T-helper 17 cell (primary cell): ENCODE data around the gene LPAR2. TPM values are rescaled to one million over a fixed set of nuclear protein-coding genes. Genes with fewer than 3 reads are reported as not detected.

Experiments used
- ATAC-seq: fragments of 150-1000 bp; cut with Tn5 transposase; 2 replicates; pipeline ENCODE4 v1.10.0; 2021; ENCODE audit warnings: mild to moderate bottlenecking, moderate library complexity
- DNase-seq, 3 donors: peaks; one replicate each; pipeline versions ENCODE4 v3.0.0 to v3.0.0-alpha.2; 2020 to 2021
- H3K9me3 ChIP-seq: one replicate; pipeline ENCODE4 v1.7.0; 2013; ENCODE audit warnings: low read length, mild to moderate bottlenecking; ENCODE audit not compliant: control insufficient read depth, poor library complexity, severe bottlenecking
- H3K27ac Mint-ChIP-seq: one replicate; pipeline ENCODE4 v1.8.0; 2022; ENCODE audit warnings: mild to moderate bottlenecking, moderate library complexity, mixed read lengths
- H3K27me3 Mint-ChIP-seq: one replicate; pipeline ENCODE4 v1.8.0; 2022; ENCODE audit warnings: mixed read lengths
- H3K36me3 Mint-ChIP-seq: one replicate; pipeline ENCODE4 v1.8.0; 2022; ENCODE audit warnings: low read depth, mixed read lengths
- H3K4me1 Mint-ChIP-seq: one replicate; pipeline ENCODE4 v1.8.0; 2022; ENCODE audit warnings: mild to moderate bottlenecking, mixed read lengths
- H3K4me3 Mint-ChIP-seq: one replicate; pipeline ENCODE4 v1.8.0; 2022; ENCODE audit warnings: mild to moderate bottlenecking, moderate library complexity, mixed read lengths
- total RNA-seq, 4 donors: library from RNA in 2 of 4; stranded (reverse) in 2 of 4; gene quantifications; one replicate each; pipeline ENCODE4 v1.2.3 and lab custom pipeline; 2022 to 2026

LPAR2 gene
- total RNA-seq, 2 donors from 2014 or later, result 66.5 to 67.2 TPM

- H3K9me3 ChIP-seq, result no peaks in the 10 kb centered on the region
- H3K4me1 Mint-ChIP-seq, result peaks cover 5% of the 10 kb centered on the region
- H3K27me3 Mint-ChIP-seq, result no peaks in the 10 kb centered on the region
- ATAC-seq (no peak), DNase-seq (no peak)
- peaks cover 14% of the 10 kb centered on the region for H3K36me3 Mint-ChIP-seq
- no peak overlapping the region for H3K27ac Mint-ChIP-seq
- H3K4me3 Mint-ChIP-seq, result peak overlapping the region; percentile 49
These were observed 21.1 kb upstream of the LPAR2 start for GRCh38 chr19:19649155-19649554.

DNA sequence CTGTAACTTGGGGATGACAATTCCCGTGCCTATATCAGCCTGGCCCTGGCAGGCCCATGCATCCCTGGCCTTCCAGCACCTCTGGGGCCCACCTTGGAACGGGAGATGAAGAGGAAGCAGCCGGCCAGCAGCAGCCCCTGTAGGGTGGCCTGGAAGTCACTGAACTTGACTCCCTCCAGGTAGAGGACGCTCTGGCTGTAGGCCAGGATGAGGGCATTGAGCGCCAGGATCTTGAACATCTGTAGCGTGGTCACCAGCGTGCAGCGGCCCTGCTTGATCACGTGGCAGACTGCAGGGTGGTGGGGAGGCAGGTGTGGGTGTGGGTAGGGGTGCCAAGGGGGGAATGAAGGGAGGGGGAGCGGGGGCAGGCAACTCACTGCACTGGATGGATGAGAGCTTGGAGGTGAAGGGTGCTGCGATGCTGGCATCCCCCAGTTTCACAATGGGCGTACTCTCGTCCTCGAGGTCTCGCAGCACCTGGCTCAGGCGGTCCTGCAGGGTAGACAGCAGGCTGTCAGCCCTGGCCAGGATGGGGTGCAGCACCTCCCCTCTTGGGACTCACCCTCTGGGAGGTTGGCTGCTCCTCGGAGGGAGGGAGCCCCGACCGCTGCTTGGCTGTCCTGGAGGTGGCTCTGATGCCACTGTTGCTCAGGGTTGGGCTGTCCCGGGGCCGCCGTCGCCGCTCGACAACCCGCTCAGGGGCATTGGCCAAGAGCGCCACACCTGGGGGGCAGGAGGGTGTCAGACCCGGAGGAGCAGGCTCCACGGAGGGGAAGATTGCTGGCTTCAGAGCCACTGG lies 19.2 kb upstream of the LPAR2 start:
- Mint-ChIP-seq H3K36me3 (peaks cover 8% of the 10 kb centered on the region), H3K27ac (peak overlapping the region; percentile 24), H3K27me3 (no peaks in the 10 kb centered on the region), H3K4me1 (peaks cover 11% of the 10 kb centered on the region), H3K4me3 (no peak overlapping the region)
- no peaks in the 10 kb centered on the region for H3K9me3 ChIP-seq
- no peak for DNase-seq
- ATAC-seq, result no peak

DNA sequence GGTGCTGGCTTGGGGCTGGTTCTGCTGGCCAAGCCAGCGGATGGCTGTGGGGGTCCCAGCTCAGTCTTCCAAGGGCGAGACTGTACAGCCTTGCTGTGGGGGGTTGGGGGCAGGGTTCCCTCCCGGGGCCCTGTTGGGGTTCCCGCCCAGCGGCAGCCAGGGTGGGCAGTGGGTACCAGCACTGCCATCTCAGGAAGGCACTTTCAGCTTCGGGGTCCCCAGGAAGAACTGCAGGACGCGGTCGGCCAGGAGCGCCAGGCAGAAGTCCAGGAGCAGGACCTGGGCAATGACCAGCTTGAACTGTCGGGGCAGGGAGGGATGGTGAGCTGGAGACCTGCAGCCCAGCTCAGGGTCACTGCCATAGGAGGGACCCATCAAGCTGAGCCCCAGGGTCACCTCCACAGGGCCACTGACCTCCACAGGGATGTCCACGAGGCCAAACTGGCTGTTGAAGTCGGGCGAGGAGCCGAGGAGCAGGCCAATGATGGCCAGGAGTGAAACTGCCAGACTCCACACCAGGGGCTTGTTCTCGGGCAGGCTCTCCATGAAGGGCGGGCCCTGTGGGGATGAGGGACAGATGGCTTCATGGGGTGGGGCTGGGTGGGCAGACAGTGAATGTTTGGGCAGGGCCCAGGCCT lies 17.3 kb upstream of the LPAR2 start:
- Mint-ChIP-seq H3K4me1 (peaks cover 15% of the 10 kb centered on the region), H3K36me3 (peaks cover 8% of the 10 kb centered on the region), H3K27ac (no peak overlapping the region), H3K4me3 (no peak overlapping the region), H3K27me3 (no peaks in the 10 kb centered on the region)
- H3K9me3 ChIP-seq, result no peaks in the 10 kb centered on the region
- DNase-seq (no peak), ATAC-seq (no peak)

GRCh38 chr19:19644054-19644388 lies 16.0 kb upstream of the LPAR2 start:
- Mint-ChIP-seq H3K27ac (peak overlapping the region; percentile 95), H3K4me3 (peak overlapping the region; percentile 99), H3K4me1 (peaks cover 15% of the 10 kb centered on the region), H3K27me3 (no peaks in the 10 kb centered on the region), H3K36me3 (peaks cover 11% of the 10 kb centered on the region)
- DNase-seq (no peak), ATAC-seq (no peak)
- no peaks in the 10 kb centered on the region for H3K9me3 ChIP-seq

- Mint-ChIP-seq H3K36me3 (peaks cover 12% of the 10 kb centered on the region), H3K27me3 (no peaks in the 10 kb centered on the region), H3K4me1 (peaks cover 15% of the 10 kb centered on the region), H3K4me3 (peak within 1 kb of the TSS; percentile 99), H3K27ac (peak within 1 kb of the TSS; percentile 95)
- DNase-seq (peak; percentile 82 to 87 (median 86)), ATAC-seq (peak; percentile 95)
- H3K9me3 ChIP-seq, result no peaks in the 10 kb centered on the region
These were observed 15.4 kb upstream of the LPAR2 start, which contains the start of gene GMIP for GRCh38 chr19:19643158-19644053. TSS of gene GMIP (minus strand) at chr19:19643657. CDS start at chr19:19643529, 128 bp downstream.

DNA sequence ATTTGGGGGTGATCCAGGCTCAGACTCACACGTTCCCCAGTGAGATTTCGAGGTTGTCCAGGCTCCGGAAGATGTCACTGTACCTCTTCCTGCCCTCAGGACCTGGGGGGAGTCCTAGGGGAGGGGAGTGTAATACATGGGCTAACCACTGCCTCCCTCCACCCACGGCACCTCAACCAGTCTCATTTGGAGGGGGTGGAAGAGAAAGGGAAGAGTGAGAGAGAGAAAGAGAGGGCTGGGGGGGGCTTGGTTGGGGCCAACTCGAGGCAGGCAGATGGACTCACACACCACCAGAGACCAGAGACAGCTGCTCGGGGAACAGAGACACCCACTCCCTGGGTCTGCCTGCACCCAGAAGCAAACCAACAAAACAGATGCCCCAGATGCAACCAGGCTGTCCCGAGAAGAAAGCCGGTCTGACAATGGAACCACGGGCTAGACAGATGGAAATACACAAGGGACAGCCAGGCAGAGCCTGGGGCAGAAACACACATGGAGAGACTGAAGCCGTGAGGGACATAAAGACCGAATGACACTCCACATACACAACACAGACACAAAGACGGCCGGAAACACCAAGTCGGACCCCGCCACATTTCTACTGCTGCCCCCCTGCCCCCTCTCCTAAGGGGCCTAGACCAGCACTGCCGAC lies 14.6 kb upstream of the LPAR2 start:
- no peaks in the 10 kb centered on the region for H3K27me3 Mint-ChIP-seq
- peaks cover 15% of the 10 kb centered on the region for H3K36me3 Mint-ChIP-seq

DNA sequence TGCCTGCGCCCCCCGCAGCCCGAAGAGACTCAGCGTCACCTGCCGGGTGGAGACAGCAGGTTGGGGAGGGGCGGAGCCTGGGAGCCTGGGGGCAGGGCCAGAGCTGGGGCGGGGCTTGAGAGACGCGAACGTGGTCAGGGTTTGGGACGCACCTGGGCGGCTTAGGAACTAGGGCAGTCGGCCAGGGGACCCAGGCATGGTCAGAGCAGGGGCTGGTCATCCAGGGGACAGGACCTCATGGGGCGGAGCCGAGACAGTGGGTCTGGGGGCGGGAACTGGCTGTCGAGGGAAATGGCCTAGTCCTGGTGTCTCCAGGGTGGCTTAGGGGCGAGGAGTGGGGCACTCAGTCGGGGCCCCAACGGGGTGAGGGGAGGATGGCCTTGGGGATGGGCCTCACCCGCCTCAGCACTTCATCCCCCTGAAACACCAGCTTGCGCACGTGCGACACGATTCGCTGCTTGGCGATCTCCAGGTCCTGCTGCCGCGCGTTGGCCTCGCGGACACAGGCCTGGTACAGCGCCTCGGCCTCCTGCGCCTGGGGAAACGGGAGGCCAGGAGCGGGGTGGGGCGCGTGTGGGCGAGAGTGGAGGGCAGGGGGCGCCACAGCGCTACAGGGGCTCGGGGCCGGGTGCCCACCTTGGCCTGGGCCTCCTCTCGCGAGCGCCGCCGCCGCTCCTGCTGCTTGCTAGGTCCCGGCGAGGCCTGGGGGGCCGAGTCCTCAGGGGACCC lies 9.7 kb upstream of the LPAR2 start:
- ATAC-seq, result no peak
- no peak overlapping the region for H3K4me3 Mint-ChIP-seq
- H3K9me3 ChIP-seq, result no peaks in the 10 kb centered on the region
- no peak for DNase-seq
- peaks cover 28% of the 10 kb centered on the region for H3K4me1 Mint-ChIP-seq
- no peak overlapping the region for H3K27ac Mint-ChIP-seq
- H3K36me3 Mint-ChIP-seq, result peaks cover 15% of the 10 kb centered on the region
- no peaks in the 10 kb centered on the region for H3K27me3 Mint-ChIP-seq

More for the DNA sequence above, 14.6 kb upstream of the LPAR2 start:
- H3K4me3 Mint-ChIP-seq, result peak overlapping the region; percentile 99
- no peak for DNase-seq
- H3K27ac Mint-ChIP-seq, result peak overlapping the region; percentile 95
- H3K9me3 ChIP-seq, result no peaks in the 10 kb centered on the region
- peaks cover 17% of the 10 kb centered on the region for H3K4me1 Mint-ChIP-seq
- ATAC-seq, result peak; percentile 9

DNA sequence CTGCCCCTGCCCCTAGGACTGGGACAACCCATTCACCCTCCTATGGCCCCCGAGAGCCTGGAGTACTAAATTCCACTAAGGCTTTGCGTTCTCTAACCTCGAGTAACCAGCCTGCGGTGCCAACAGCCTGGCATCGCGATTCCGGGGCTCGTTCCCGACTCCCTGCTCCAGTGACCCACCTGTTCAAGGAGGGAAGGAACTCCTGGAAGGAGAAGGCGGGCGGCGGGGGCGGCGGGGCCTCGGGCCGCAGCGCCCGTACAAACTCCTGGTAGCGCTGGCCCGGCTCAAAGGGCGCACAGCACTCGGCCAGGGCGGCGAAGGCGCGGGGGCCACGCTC lies 9.1 kb upstream of the LPAR2 start:
- no peaks in the 10 kb centered on the region for H3K9me3 ChIP-seq
- Mint-ChIP-seq H3K4me1 (peaks cover 23% of the 10 kb centered on the region), H3K27ac (no peak overlapping the region), H3K4me3 (no peak overlapping the region), H3K27me3 (no peaks in the 10 kb centered on the region), H3K36me3 (peaks cover 15% of the 10 kb centered on the region)
- ATAC-seq, result no peak
- DNase-seq, result no peak

DNA sequence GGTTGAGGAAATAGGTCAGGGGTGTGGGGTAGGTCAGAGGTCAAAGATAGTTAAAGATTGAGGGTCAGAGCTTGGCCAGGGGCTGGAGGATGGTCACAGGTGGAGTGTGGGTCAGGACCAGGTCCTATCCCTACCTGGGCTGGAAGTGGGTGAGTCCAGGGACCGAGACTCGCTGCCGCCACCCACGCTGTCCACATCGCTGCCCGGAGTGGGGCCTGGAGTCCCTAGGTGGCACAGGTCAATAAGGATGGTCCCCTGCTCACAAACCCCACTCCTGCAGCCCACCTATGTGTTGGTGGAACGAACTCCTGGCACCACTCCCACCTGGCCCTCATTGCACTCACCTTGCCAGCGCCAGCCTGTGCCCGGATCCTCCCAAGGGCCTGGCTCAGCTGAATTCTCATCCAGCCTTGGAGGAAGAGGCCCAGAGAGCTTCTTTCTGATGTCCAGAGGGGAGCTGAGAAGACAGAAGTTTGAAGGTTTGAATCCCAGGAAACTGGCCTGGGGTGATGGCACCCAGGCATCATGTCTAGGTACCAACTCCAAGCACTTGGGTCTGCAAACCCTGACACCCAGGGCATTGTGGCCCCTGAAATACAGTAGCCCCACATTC lies 8.7 kb upstream of the LPAR2 start:
- Mint-ChIP-seq H3K36me3 (peaks cover 15% of the 10 kb centered on the region), H3K4me3 (no peak overlapping the region), H3K4me1 (peaks cover 20% of the 10 kb centered on the region), H3K27ac (no peak overlapping the region), H3K27me3 (no peaks in the 10 kb centered on the region)
- ATAC-seq, result no peak
- no peak for DNase-seq
- no peaks in the 10 kb centered on the region for H3K9me3 ChIP-seq

- ATAC-seq (no peak), DNase-seq (no peak)
- no peaks in the 10 kb centered on the region for H3K9me3 ChIP-seq
- H3K27ac Mint-ChIP-seq, result peak overlapping the region; percentile 74
- H3K4me3 Mint-ChIP-seq, result no peak overlapping the region
- H3K36me3 Mint-ChIP-seq, result peaks cover 15% of the 10 kb centered on the region
- H3K4me1 Mint-ChIP-seq, result peaks cover 20% of the 10 kb centered on the region
- no peaks in the 10 kb centered on the region for H3K27me3 Mint-ChIP-seq
These were observed 7.3 kb upstream of the LPAR2 start for GRCh38 chr19:19635313-19635702.

- Mint-ChIP-seq H3K27ac (peak overlapping the region; percentile 74), H3K4me3 (peak overlapping the region; percentile 36), H3K4me1 (peaks cover 20% of the 10 kb centered on the region), H3K27me3 (no peaks in the 10 kb centered on the region), H3K36me3 (peaks cover 12% of the 10 kb centered on the region)
- no peak for ATAC-seq
- no peaks in the 10 kb centered on the region for H3K9me3 ChIP-seq
- no peak for DNase-seq
These were observed 6.7 kb upstream of the LPAR2 start for GRCh38 chr19:19634516-19635312.
